Measurements from ENCODE around the gene ACAP1.

The ACAP1 gene

DNA sequence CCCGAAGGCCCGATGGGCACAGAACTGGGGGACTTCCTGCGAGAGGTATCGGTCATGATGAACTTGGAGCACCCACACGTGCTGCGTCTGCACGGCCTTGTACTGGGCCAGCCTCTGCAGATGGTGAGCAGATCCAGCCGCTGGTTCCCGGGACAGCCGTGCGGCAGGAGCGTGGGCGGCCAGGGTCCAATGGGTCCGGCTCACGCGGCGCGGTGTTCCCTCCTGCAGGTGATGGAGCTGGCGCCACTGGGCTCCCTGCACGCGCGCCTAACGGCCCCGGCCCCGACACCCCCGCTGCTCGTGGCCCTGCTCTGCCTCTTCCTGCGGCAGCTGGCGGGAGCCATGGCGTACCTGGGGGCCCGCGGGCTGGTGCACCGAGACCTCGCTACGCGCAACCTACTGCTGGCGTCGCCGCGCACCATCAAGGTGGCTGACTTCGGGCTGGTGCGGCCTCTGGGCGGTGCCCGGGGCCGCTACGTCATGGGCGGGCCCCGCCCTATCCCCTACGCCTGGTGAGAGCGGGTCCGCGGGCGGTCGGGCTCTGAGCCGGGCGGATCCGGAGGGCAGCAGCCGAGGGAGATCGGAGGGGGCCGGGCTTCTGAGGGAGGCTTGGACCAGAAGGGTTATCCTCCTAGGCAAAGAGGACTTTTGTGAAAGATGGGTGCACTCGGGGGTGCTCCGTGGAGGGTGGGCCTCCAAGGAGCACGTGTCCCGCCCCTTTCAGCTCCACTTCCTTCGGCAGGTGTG lies 47.6 kb downstream of the ACAP1 start:
- in situ Hi-C loops (cut with HindIII; ENCODE audit: low sequenced_read_pairs) = no loop called here

DNA sequence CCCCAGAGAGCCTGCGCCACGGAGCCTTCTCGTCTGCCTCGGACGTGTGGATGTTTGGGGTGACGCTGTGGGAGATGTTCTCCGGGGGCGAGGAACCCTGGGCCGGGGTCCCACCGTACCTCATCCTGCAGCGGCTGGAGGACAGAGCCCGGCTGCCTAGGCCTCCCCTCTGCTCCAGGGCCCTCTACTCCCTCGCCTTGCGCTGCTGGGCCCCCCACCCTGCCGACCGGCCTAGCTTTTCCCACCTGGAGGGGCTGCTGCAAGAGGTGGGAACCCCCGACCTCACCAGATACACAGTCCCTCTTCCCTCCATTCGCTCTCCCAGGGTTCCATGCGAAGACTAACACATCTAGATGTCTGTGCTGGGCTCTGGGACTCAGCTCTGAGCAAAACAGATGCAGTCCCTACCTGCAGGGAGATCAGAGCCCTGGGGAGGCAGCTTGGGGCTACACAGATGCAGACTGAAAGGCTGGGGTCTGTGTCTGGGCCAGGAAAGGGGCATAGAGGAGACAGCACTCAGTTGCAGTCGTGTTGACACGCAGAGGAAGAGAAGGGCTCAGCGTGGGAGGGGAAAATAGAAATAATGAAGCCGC lies 48.3 kb downstream of the ACAP1 start:
- in situ Hi-C loops (cut with HindIII; ENCODE audit: low sequenced_read_pairs) = no loop called here

DNA sequence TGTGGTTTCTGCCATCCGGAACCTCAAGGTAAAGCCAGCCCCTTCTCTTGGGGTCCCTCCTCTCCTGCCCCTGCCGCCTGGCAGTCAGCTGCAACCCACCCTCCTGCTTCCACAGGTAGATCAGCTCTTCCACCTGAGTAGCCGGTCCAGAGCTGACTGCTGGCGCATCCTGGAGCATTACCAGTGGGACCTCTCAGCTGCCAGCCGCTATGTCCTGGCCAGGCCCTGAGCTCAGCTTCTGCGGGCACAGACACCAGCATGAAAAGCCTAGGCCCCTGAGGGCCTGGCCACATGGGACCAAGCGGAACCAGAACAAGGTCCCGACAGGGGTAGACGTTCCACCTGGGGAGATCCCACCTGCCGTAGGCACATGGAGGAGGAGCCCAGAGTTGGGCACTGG lies 52.5 kb downstream of the ACAP1 start:
- in situ Hi-C loops (cut with HindIII; ENCODE audit: low sequenced_read_pairs) = no loop called here

DNA sequence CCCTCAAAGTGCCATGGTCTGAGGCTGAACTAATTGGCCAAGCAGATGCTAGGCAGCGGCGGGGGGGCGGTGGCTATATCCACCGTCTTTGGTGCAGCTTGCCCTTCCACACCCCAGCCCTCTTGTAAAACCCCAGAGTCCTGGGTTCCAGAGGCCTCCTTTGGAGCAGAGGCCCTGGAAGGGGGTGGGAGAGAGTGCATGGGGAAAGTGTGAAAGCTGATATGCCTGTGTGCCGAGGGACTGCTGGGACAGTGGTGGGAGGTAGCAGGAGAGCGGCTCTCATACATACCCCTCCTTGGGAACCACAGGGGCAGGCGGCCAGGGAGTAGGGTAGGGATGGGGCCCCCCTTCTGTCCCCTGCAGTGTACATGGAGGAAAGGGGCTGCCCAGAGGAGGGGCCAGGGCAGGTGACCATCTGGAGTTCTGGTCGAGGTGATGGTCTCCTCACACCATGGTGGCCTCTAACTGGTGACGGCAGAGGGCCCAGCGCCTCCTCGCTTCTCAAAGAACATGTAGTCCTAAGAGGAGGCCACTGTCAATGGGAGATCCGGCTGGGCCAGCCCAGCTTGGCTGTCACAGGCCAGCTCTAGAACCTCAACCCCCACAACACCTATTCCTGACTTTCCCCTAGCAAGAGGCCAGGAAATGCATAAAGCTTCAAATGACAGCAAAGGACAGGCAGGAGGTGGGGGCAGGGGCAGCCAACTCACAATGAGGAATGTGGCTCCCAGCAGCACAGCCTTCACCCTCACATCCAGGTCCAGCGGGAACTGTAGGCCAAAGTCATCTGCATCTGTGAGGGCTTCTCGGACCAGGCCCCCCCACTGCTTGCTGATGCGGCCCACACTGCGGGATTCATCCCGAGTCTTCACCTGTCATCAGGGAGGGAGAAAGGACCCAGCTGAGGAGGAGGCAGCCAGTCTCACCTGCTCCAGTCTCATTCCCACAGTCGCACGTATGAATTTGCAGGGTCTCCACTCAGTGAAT lies 53.9 kb downstream of the ACAP1 start:
- in situ Hi-C loops (cut with HindIII; ENCODE audit: low sequenced_read_pairs) = no loop called here

DNA sequence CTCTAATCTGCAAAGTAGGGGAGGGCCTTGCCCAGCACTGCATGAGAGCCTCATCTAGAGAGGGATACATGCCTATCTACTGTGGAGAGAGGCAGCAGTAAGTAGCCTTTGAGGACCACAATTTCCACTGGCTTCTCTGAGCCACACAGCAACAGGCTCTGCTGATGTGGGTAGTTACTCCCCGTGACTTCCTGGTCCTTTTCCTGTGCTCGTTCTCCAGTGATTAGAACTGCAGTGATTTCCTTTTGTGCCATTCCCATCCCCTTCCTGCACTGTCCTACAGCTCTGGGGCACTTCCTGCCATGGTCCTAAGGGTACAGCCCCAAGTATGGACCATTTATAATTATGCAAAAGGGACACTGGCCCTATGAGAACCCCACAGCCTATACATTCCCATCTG lies 55.0 kb downstream of the ACAP1 start:
- in situ Hi-C loops (cut with HindIII; ENCODE audit: low sequenced_read_pairs) = no loop called here

DNA sequence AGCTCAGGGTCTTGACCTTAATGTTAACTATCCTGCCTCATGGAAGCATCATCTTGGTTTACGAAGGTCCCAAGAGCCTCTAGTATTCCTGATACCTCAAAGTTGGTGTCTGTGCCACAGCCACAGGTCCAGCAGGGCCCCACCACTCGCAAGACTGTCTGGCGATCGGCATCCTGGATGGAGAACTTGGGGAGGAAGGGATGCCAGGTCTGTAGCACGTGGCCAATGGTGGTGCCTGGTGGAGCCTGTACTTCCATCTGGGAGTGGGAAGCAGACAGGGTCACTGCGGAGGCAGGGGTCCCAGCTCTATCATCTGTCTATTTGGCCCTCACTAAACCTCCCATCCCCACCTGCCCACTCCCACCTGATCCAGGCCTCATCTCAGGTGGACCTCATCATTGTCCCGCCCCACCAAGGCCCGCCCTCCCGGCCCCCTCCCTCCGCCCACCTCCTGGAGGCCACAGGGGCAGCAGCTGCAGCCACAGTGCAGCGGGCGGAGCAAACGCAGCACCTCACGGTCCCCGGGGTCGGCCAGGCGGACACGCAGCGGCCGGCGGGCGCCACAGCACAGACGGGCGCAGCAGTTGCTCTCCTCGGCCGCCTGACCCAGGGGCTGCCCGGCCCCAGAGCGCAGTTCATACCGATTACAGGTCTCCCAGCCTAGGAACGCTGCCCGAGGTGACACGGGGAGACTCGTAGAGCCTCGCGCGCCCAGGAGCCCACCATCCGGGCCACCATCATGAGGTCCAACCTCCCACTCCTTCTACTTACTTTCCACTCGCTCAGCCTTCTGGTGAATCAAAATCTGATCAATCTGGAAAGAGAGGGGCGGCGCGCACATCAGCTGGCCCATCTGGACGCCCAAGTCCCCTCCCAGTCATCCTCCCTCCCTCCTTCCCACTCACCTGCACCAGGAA lies 56.6 kb downstream of the ACAP1 start:
- in situ Hi-C loops (cut with HindIII; ENCODE audit: low sequenced_read_pairs) = no loop called here

DNA sequence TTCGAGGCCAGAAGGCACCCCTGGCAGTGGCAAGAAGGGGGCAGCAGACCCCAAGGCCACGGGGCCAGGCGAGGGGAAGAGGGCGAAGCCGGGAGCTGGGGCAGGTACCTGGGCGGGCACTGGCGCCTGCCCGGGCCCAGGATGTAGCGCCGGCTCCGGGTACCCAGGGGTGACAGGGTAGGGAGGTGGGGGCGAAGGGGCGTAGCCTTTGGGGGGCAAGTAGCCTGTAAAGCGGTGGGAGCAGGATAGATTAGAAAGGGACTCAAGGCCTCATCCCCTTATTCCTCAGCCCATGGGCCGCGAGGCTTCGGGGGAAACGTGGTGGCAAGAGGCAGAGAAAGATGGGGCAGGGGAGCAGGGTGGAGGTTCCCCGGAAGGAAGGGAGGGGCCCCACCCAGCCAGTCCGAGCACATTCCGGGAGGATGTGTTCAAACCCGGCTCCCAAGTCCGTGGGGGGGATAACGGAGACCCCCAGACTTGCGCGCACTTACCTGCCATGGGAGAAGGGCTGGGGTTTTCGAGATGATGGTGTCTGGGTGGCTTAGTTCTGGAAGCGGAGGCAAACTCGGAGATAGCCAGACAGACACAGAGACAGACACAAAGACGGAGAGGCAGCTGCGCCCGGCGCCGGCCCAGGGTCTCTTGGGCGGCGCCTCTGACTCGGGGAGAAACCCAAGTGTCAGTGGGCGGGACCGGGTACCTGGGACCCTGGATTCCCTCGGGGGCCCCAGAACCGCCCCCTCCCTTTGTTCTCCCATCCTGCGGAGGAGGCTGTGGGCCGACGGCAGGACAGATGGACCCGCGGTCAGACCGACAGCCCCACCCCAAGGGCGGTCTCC lies 57.5 kb downstream of the ACAP1 start:
- in situ Hi-C loops (cut with HindIII; ENCODE audit: low sequenced_read_pairs) = no loop called here

DNA sequence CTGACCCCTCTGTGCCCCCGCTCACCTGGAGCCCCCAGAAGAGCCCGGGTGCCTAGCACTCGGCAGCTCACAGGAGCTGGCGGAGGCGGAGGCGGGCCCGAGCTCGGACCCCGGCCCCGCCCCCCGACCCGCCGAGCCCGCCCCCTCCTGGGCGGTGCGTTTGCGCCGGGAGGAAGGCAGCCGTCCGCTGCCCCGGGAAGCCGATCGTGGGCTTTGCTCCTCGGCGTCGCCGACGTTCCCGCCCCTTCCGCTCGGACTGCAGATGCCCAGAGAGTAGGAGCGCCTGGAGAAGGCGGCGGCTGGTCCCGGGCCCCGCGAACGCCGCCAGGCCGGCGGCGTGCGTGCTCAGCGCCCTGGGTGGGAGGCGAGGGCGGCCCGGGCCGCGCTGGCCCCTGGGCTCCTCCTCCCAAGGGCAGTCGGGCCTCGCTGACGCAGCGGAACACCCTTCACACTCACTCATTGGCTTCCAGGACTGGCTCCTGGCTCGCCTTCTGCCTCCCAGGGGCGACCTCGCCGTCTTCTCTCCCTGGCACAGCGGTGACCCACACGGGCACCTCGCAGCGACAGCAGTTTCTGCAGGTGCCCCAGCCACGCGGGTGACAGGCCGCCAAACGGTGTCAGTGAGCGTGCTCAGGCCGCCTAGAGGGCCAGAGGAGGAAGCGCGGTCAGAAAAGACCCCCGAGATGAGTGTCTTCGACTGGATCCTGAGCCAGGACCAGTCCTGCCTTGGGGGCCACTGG lies 58.3 kb downstream of the ACAP1 start, which contains the start of gene PLSCR3:
TSS of gene PLSCR3 (minus strand) at position 74 of the 740 bp plus-strand sequence. CDS start 415 bp downstream, outside the sequence.
- in situ Hi-C loops (cut with HindIII; ENCODE audit: low sequenced_read_pairs) = no loop called here

DNA sequence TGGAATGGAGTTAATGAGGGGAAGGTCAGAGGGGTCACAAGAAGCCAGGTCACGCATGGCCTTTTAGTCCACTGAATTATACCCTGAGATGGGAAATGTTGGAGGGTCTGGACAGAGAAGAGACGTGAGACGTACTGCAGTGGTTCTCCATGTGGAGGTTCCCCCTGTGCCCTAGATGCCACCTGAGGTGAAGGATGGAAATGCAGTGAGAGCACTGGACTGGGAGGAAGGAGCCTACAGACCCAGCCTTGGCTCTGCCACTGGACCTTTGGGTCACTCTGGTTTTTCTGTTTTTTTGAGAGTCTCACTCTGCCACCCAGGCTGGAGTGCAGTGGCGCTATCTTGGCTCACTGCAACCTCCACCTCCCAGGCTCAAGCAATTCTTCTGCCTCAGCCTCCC lies 59.8 kb downstream of the ACAP1 start:
- in situ Hi-C loops (cut with HindIII; ENCODE audit: low sequenced_read_pairs) = no loop called here

DNA sequence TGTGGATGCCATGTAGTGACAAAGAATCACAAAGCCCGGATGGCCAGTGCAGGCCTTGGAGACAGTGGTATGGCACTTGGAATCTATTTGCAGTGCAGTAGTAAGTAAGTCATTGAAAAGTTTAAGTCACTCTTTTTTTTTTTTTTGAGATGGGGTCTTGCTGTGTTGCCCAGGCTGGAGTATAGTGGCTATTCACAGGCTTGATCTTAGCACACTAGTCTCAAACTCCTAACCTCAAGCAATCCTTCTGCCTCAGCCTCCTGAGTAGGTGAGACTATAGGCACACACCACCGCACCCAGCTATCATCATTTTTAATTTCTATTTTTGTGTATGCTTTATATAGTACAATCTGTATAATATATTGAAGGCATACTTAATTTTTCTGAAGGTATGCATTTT lies 62.3 kb downstream of the ACAP1 start:
- in situ Hi-C loops (cut with HindIII; ENCODE audit: low sequenced_read_pairs) = no loop called here
